Tibial nerve (tissue), 4 donors: ENCODE data around the gene SNX22.

ENCODE experiments used
- EP300 ChIP-seq, 2 donors: sonication (generic); formaldehyde crosslinking; IDR thresholded peaks; one replicate each; pipeline ENCODE4 v1.6.1; 2017; ENCODE audit warnings: antibody characterized with exemption in 2 of 2, mild to moderate bottlenecking in 1 of 2
- POLR2A ChIP-seq, 2 donors: fragments of 450-650 bp; IDR thresholded peaks; one replicate each; pipeline ENCODE4 v1.6.1; 2017; ENCODE audit warnings: antibody characterized with exemption in 2 of 2, mild to moderate bottlenecking in 2 of 2, moderate library complexity in 2 of 2
- TF ChIP-seq, protein P1 (sequence below), 5 experiments: fragments of 200-600 bp in 3 of 5; fragments of 450-650 bp in 2 of 5; sonication (generic) in 3 of 5; IDR thresholded peaks; one replicate each; pipeline ENCODE4 v1.5.1; 2016 to 2019; ENCODE audit warnings: antibody characterized with exemption in 5 of 5, mild to moderate bottlenecking in 3 of 5, moderate library complexity in 2 of 5

DNA sequence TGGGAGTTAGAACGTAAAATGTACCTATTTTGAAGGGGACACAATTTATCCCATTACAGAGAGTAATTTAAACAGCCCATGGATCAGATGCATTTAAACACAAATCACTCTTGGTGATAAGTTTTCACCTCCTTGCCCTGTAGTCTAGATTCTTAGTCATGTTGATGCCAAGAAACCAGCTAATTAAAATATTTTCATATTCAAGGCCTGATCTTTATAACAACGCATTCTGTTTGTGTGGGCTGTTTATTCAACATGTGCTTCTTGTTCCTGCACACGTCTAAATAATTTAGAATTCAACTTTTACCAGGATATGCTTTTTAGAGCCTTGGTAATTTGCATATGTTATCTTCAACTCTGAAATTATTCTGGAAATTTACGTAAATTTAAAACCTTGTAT, 29.9 kb upstream of the SNX22 start:
- TF ChIP-seq, protein P1, sequence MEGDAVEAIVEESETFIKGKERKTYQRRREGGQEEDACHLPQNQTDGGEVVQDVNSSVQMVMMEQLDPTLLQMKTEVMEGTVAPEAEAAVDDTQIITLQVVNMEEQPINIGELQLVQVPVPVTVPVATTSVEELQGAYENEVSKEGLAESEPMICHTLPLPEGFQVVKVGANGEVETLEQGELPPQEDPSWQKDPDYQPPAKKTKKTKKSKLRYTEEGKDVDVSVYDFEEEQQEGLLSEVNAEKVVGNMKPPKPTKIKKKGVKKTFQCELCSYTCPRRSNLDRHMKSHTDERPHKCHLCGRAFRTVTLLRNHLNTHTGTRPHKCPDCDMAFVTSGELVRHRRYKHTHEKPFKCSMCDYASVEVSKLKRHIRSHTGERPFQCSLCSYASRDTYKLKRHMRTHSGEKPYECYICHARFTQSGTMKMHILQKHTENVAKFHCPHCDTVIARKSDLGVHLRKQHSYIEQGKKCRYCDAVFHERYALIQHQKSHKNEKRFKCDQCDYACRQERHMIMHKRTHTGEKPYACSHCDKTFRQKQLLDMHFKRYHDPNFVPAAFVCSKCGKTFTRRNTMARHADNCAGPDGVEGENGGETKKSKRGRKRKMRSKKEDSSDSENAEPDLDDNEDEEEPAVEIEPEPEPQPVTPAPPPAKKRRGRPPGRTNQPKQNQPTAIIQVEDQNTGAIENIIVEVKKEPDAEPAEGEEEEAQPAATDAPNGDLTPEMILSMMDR (IDR thresholded peaks at IDR 0.05): no peak
- TF ChIP-seq POLR2A (IDR thresholded peaks at IDR 0.05) (no peak), EP300 (IDR thresholded peaks at IDR 0.05) (no peak)
